HG03521 (cell line): ENCODE data around the gene IQGAP3.
A peak's percentile ranks its signal among the peaks of the same experiment; 100 is the strongest.
"Not testable (repeated sequence)": the region's sequence is repeated elsewhere in the genome, so short reads cannot be mapped to it uniquely, and the experiment has no call there.

Experiments
- ATAC-seq: cut with Tn5 transposase; IDR thresholded peaks from one replicate; pipeline ENCODE4 v1.9.1; 2021; ENCODE audit warnings: mild to moderate bottlenecking, moderate library complexity; ENCODE audit not compliant: unreplicated experiment

The IQGAP3 gene, protein sequence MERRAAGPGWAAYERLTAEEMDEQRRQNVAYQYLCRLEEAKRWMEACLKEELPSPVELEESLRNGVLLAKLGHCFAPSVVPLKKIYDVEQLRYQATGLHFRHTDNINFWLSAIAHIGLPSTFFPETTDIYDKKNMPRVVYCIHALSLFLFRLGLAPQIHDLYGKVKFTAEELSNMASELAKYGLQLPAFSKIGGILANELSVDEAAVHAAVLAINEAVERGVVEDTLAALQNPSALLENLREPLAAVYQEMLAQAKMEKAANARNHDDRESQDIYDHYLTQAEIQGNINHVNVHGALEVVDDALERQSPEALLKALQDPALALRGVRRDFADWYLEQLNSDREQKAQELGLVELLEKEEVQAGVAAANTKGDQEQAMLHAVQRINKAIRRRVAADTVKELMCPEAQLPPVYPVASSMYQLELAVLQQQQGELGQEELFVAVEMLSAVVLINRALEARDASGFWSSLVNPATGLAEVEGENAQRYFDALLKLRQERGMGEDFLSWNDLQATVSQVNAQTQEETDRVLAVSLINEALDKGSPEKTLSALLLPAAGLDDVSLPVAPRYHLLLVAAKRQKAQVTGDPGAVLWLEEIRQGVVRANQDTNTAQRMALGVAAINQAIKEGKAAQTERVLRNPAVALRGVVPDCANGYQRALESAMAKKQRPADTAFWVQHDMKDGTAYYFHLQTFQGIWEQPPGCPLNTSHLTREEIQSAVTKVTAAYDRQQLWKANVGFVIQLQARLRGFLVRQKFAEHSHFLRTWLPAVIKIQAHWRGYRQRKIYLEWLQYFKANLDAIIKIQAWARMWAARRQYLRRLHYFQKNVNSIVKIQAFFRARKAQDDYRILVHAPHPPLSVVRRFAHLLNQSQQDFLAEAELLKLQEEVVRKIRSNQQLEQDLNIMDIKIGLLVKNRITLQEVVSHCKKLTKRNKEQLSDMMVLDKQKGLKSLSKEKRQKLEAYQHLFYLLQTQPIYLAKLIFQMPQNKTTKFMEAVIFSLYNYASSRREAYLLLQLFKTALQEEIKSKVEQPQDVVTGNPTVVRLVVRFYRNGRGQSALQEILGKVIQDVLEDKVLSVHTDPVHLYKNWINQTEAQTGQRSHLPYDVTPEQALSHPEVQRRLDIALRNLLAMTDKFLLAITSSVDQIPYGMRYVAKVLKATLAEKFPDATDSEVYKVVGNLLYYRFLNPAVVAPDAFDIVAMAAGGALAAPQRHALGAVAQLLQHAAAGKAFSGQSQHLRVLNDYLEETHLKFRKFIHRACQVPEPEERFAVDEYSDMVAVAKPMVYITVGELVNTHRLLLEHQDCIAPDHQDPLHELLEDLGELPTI (N-terminal part only)

DNA sequence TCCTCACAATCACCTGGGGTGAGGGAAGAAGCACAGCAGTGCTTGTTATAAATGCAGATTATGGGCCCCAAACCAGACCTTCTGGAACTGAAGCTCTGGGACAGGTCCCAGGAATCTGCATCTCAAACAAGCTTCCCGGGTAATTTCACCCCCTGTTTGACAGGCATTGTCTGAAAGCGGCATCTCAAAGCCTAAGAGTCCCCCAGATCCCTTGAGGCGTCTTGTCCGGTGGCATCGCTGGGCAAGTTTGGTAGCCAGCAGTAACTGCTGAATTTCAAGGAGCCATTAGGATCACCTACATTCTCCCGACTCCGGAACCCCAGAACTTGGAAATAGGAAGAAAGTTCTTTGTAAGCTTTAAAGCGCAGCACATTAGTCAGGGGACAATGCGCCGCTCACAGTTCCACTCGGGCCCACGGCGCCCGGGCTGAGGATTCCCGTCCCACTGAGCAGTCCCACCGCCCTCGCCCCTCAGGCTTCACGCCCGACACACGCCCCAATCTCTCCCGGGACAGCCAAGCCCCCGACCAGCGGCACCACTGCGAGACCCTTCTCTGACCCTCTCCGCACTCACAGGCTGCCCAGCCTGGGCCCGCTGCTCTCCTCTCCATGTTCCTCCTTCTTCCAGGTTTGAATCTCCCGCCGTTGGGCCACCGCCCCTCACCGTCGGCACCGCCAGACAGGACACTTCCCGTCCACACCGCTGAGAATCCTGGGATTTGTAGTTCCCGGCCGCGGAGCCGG lies at the start of gene IQGAP3:
TSS of gene IQGAP3 (minus strand) at position 647 of the 744 bp plus-strand sequence. CDS start at position 611, 36 bp downstream.
- ATAC-seq: peak; percentile 85

DNA sequence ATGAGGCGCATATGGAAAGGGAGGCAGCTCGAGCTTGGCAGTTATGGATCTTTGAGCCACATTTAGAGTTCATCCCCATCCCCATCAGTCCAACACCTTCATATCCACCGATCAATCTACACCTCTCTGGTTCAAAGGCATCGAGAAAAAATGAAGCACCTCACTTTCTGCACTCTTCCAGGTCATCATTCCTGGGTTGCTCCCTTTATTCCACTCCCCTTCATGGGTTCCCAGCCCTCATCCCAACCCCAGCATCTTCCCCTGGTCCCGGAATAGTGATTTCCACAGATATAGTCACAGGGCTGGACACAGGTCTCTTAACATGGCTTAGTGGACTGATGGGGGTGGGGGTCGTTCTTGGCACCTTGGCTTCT lies 47.2 kb upstream of the IQGAP3 start:
- ATAC-seq: no peak

DNA sequence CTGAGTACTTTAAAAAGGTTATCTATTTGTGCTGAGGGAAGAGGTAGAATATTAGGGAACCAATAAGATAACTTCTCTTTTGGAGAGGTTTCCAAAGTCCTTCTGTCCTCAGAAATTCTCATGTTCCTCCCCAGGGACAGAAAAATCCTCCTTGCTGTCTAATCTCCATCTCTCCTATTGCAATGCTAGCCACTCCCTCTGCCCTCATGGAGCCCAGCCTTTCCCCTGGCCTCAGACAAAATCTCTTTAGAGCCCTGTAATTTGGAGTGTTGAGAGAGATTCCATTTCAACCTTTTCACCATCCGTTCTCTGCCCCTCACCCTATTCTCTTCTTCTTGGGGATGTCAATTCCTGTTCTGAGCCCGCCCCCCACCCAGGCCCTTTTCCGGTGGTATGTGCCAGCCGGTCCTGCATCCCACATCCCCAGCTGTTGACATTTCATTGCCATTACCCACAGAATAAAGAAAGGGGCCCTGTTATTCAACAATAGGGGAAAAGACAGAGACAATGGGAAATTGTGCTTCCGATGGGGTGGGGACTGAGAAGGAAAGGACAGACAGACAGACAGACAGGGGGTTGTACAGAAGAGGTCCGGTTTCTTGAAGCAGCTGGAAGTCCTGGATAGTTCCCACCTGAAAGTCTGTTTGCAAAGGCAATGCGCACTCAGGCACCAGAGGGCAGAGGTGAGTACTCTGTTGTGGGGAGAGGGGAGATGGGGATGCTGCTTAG lies 46.7 kb upstream of the IQGAP3 start, which contains the start of gene HAPLN2:
TSS of gene HAPLN2 (plus strand) at position 563 of the 729 bp plus-strand sequence. CDS start 4,076 bp downstream, outside the sequence.
- ATAC-seq: no peak

DNA sequence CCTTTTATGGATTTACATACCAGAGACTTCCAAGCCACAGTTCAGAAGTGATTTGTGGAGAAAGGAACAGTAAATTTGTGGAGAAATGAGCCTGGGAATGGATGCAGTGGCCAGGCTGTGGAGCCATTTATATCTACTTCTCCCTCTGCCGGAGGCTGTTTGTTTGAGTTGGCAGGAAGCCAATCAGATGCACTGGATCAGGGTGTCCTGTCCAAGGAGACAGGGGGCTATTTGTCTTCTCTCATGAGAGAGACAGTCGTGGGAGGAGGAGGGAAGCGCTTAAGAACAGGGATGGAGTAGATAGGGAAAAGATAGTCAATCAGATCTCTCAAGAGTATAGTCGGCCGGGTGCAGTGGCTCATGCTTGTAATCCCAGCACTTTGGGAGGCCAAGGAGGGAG lies 44.1 kb upstream of the IQGAP3 start:
- no peak for ATAC-seq

- no peak for ATAC-seq
These were observed 43.6 kb upstream of the IQGAP3 start for GRCh38 chr1:156615946-156616345.

GRCh38 chr1:156612666-156613065 lies 40.3 kb upstream of the IQGAP3 start:
- ATAC-seq: no peak

DNA sequence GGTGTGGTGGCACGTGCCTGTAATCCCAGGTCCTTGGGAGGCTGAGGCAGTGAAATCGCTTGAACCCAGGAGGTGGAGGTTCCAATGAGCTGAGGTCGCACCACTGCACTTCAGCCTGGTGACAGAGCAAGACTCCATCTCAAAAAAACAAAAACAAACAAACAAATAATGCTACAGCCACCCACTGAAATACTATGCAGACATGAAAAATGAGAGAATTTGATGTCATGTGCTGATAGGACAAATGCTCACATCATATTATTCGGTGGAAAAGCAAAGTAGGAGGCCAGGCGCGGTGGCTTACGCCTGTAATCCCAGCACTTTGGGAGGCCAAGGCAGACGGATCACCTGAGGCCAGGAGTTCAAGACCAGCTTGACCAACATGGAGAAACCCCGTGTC lies 37.7 kb upstream of the IQGAP3 start:
- not testable (repeated sequence) for ATAC-seq

DNA sequence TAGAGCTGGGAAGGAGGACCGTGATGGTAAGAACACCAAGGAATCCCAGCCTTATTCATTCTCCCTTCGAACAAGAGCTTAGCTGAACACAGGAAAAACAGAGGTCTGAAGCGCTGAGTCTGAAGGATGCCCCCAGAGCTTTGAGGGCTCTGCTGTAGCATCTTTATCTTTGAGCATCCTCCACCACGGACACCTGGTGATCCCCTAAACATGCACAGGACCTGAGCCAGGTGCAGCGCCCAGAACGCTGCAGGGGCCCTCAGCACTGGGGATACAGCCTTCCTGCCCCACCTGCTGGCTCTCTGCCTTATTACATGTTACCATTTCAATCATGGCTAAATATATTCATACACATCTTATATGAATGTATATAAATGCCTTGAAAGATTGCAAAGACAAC lies 36.6 kb upstream of the IQGAP3 start:
- no peak for ATAC-seq

DNA sequence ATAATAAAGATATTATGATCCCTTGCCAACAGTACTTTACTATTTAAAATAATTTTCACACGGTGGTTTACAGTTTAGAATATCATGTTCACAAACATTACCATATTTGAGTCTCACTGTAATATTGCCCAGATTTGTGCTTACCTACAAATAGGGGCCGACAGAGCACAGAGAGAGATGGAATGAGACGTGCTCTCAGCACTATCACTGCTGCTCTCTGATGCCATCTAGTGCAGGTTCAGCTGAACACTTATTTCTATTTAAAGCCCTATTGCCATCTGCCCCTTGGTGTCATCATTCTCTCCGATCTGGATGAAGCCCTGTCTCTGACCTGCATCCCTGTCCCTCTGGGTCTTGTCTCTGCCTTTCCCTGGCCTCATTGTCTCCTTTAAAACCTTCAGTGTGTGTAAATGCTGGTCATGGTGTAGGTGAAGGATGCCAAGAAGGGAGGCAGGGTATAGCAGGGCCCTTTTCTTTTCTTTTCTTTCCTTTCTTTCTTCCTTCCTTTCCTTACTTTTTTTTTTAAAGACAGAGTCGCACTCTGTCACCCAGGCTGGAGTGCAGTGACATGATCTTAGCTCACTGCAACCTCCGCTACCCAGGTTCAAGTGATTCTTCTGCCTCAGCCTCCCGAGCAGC lies 35.8 kb upstream of the IQGAP3 start:
- ATAC-seq: peak; percentile 48

DNA sequence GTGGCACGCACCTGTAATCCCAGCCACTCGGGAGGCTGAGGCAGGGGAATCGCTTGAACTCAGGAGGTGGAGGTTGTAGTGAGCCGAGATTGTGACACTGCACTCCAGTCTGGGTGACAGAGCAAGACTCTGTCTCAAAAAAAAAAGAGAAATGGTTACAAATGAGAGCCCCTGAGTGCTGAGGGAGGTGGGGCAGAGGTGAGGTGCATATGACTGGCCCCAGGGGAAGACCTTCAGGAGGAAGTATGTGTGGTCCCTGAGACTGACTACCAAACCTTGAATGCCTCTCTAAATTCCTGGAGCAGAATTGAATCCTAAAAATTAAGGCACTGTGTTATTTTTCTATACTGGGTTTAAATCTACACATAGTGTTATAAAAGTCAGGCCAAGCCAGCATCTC lies 35.0 kb upstream of the IQGAP3 start:
- not testable (repeated sequence) for ATAC-seq

DNA sequence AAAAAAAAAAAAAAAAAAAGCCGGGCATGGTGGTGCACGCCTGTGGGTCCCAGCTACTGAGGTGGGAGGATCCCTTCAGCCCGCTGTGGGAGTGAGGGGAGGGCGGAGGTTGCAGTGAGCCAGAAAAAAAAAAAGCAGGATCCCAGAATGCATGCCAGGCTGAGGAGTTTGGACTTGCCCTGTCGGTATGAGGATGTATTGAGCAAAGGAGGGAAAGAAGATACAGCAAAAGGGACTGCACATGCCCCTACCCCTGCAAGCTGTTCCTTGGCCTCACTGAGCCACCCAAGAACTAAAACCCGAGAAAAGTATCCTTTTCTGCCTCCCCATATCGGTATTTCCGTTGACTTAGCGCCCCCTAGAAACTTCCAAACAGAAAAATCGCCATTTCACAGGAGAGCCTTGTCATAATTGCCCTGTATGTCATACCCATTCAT lies 30.2 kb upstream of the IQGAP3 start:
- no peak for ATAC-seq

DNA sequence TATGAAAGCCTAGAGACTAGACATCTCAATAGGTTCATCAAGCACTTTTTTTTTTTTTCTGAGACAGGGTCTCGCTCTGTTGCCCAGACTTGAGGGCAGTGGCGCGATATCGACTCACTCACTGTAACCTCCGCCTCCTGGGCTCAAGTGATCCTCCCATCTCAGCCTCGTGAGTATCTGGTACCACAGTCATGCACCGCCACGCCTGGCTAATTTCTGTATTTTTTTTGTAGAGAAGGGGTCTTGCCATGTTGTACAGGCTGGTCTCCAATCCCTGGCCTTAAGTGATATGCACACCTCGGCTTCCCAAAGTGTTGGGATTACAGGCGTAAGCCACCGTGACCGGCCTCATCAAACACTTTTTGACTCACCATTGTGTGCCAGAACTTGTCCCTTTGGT lies 29.5 kb upstream of the IQGAP3 start:
- peak; percentile 5 for ATAC-seq

DNA sequence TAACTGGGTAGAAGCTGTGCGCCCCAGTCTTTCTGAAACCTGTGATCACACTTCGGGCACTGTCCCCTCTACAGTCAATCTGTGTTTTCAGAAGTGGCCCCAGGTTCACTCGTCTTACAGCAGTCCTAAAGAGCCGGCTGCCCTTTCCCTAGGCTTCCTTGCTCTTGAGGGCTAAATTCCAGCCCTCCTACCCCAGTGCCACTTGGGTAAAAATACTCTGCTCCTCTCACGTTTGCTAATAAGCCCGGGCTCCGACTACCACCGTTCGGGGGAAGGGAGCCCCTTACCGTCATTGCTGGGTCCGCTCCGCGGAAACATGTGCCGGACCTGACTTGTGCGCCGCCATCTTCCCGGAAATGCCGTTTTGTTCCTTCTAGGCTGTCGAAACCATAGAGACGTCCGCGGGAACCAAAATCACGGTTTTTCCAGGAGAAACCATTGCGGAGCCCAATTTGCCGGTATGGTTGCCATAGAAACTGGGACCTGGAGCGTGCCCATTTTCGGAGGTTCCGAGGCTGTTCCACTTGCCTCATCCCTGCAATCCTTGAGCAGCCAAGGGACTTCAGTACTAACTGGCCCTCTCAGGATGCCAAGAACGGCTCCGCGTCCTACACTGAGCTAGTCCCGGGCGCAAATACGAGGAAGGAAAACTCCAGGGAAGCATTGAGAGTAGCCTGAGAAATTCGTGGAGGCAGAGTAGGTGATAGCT lies 28.9 kb upstream of the IQGAP3 start, which contains the start of gene GPATCH4:
TSS of gene GPATCH4 (minus strand) at position 358 of the 709 bp plus-strand sequence.
- peak; percentile 61 for ATAC-seq

GRCh38 chr1:156600733-156601121 lies 28.4 kb upstream of the IQGAP3 start:
- no peak for ATAC-seq

GRCh38 chr1:156599811-156600210 lies 27.4 kb upstream of the IQGAP3 start:
- no peak for ATAC-seq

DNA sequence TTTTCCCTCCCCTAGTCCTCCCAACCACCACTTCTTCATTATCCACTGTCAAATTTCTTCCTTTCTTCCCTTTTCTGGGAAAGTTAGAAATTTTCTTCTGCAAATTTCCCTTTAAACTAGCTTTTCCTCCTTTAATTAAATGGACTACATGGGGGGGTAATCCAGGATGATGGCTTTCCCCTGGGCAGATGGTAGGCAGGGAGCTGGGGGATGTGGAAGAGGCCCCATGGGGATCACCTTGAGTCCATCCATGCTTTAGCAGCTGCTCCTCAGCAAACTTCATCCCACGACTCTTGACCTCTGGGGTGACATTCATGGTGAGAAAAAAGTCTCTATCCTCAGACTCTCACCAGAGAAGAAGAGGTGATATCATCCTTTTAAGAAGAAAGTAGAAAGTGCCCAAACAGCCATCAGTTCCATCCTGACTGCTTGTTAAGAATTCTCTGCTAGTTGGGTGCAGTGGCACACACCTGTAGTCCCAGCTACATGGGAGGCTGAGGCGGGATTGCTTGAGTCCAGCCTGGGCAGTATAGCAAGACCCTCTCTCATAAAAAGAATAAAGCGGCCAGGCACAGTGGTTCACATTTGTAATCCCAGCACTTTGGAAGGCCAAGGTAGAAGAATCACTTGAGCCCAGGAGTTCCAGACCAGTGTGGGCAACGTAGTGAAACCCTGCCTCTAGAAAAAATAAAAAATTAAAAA lies 26.5 kb upstream of the IQGAP3 start:
- ATAC-seq: no peak

DNA sequence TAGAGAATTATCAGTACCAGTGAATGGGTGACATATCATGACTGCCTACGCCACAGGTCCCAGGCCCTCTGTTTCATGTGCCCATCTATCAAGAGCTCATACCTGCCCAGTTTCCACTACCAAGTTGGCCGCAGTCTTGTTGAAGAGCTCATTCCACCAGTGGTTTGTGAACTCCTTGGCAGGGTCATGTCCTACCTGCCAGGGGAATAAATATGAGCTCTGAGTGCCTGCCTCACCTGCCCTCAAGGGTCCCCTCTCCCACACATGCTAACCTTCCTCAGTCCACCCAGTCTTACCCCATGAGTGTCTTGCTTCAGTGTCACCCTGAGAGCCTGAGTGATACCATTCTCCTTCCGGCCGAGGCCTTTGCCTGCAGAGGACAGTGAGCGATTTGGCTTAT lies 25.8 kb upstream of the IQGAP3 start:
- no peak for ATAC-seq

GRCh38 chr1:156596426-156596825 lies 24.1 kb upstream of the IQGAP3 start:
- ATAC-seq: no peak
